Gastrocnemius medialis (tissue), 4 donors: ENCODE data around the gene ORAI2. TPM values are rescaled to one million over a fixed set of nuclear protein-coding genes. Genes with fewer than 3 reads are reported as not detected.

Source experiments
- ATAC-seq, 2 donors: fragments of 150-250 bp; one replicate each; pipeline ENCODE4 v1.9.1; 2016
- DNase-seq, 2 donors: peaks; one replicate each; pipeline ENCODE4 v3.0.0-alpha.2; 2019
- H3K27ac ChIP-seq, 4 donors: fragments of 200-600 bp; sonication (generic); 1 replicate in 1 of 4; 2 replicates in 3 of 4; pipeline ENCODE4 v1.5.1; 2016 to 2018; ENCODE audit warnings: mild to moderate bottlenecking in 2 of 4, moderate library complexity in 1 of 4
- H3K27me3 ChIP-seq, 3 donors: fragments of 200-600 bp; sonication (generic) in 2 of 3; 1 replicate in 1 of 3; 2 replicates in 2 of 3; pipeline versions ENCODE4 v1.5.1 to v1.6.0; 2016 to 2019; ENCODE audit warnings: mild to moderate bottlenecking in 1 of 3, moderate library complexity in 1 of 3
- H3K36me3 ChIP-seq, 2 donors: fragments of 200-600 bp; sonication (generic) in 1 of 2; one replicate each; pipeline ENCODE4 v1.5.1; 2017 to 2018
- H3K4me1 ChIP-seq, 2 donors: fragments of 200-600 bp; sonication (generic) in 1 of 2; one replicate each; pipeline ENCODE4 v1.5.1; 2016 to 2017; ENCODE audit warnings: mild to moderate bottlenecking in 2 of 2
- H3K4me3 ChIP-seq, 4 donors: fragments of 200-600 bp; sonication (generic) in 3 of 4; 1 replicate in 1 of 4; 2 replicates in 3 of 4; pipeline ENCODE4 v1.5.1; 2016 to 2019; ENCODE audit warnings: mild to moderate bottlenecking in 2 of 4
- H3K9me3 ChIP-seq, 3 donors: fragments of 200-600 bp; sonication (generic) in 2 of 3; 1 replicate in 1 of 3; 2 replicates in 2 of 3; pipeline ENCODE4 v1.5.1; 2016 to 2019
- POLR2A ChIP-seq, 2 donors: fragments of 450-650 bp; IDR thresholded peaks; one replicate each; pipeline ENCODE4 v1.6.1; 2017; ENCODE audit warnings: antibody characterized with exemption in 2 of 2, mild to moderate bottlenecking in 2 of 2, moderate library complexity in 2 of 2
- in situ Hi-C, 4 donors: fragments of 200-750 bp; cut with MboI; loops; one replicate each; pipeline versions ENCODE4 v1.15.0 to v1.8.0; 2017; ENCODE audit warnings: low sequenced_read_pairs in 4 of 4
- intact Hi-C: fragments of 100-400 bp; cut with DNase I; formaldehyde crosslinking; loops from one replicate; pipeline ENCODE4 v1.15.1; 2023; ENCODE audit warnings: low total_unique reads
- total RNA-seq, 4 donors: library from RNA; depleted of rRNA; stranded (reverse); fragments of >200 nt; gene quantifications; one replicate each; pipeline versions ENCODE4 v1.1.0 to v1.2.3, GENCODE V29; 2016
- TF ChIP-seq, protein P1 (sequence below), 5 experiments: fragments of 450-650 bp in 3 of 5; fragments of 200-600 bp in 2 of 5; sonication (generic) in 2 of 5; IDR thresholded peaks in 4 of 5; conservative IDR thresholded peaks in 1 of 5; 1 replicate in 4 of 5; 2 replicates in 1 of 5; pipeline ENCODE4 v1.5.1; 2016 to 2019; ENCODE audit warnings: antibody characterized with exemption in 5 of 5, mild to moderate bottlenecking in 3 of 5, moderate library complexity in 3 of 5

The ORAI2 gene
- total RNA-seq, 4 donors from 2014 or later: 1.8 to 4.1 (median 2.3) TPM

DNA sequence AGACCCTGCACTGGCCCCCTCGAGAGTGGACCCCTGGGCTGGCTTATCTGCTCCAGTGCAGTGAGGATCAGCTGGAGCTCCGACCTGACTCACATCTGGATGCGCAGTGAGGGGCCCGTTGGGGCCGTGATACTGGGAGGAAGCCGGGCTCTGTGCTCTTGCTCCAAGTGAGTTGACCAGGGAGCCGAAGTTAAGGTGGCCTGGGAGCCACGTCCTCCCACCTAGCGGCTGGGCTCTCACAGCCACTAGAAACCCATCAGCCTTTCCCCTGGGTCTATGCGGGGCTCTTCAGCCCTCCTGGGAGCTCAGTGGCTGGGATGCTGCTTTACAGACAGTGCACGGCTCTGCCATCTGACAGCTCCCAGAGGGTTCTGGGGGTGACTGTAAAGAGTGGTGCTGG, 22.2 kb downstream of the ORAI2 start:
- intact Hi-C loops: no loop called here
- in situ Hi-C loops: no loop called here
- Histone ChIP-seq H3K27ac (no peak overlapping the region), H3K36me3 (peaks cover 0 to 42% of the 10 kb centered on the region in 2 donors), H3K27me3 (no peaks in the 10 kb centered on the region), H3K4me3 (no peak overlapping the region), H3K9me3 (no peaks in the 10 kb centered on the region), H3K4me1 (no peaks in the 10 kb centered on the region)
- no peak for DNase-seq
- no peak for ATAC-seq
- TF ChIP-seq, protein P1, sequence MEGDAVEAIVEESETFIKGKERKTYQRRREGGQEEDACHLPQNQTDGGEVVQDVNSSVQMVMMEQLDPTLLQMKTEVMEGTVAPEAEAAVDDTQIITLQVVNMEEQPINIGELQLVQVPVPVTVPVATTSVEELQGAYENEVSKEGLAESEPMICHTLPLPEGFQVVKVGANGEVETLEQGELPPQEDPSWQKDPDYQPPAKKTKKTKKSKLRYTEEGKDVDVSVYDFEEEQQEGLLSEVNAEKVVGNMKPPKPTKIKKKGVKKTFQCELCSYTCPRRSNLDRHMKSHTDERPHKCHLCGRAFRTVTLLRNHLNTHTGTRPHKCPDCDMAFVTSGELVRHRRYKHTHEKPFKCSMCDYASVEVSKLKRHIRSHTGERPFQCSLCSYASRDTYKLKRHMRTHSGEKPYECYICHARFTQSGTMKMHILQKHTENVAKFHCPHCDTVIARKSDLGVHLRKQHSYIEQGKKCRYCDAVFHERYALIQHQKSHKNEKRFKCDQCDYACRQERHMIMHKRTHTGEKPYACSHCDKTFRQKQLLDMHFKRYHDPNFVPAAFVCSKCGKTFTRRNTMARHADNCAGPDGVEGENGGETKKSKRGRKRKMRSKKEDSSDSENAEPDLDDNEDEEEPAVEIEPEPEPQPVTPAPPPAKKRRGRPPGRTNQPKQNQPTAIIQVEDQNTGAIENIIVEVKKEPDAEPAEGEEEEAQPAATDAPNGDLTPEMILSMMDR (IDR thresholded peaks at IDR 0.05 in 4 of 5, conservative IDR thresholded peaks at IDR 0.05 in 1 of 5): no peak
- no peak for TF ChIP-seq POLR2A (IDR thresholded peaks at IDR 0.05)

DNA sequence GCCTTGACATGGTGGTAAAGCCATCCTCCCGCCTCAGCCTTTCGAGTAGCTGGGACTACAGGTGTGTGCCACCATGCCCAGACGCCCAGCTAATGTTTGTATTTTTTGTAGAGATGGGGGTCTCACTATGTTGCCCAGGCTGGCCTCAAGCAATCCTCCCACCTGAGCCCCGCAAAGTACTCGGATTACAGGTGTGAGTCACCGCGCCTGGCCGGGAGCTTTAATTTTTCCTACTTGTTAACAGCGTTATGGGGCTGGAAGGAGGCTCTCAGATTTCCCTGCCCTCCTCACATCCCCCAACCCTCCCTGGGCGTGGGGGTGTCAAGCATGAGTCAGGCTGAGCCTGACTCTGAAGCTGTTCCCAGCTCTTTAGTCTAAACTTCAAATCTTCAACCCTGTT, 23.0 kb downstream of the ORAI2 start:
- no peaks in the 10 kb centered on the region for H3K9me3 ChIP-seq
- in situ Hi-C loops: no loop called here
- intact Hi-C loops: no loop called here
- no peak overlapping the region for H3K4me3 ChIP-seq
- TF ChIP-seq, protein P1 (IDR thresholded peaks at IDR 0.05 in 4 of 5, conservative IDR thresholded peaks at IDR 0.05 in 1 of 5): no peak
- TF ChIP-seq POLR2A (IDR thresholded peaks at IDR 0.05): no peak
- H3K36me3 ChIP-seq: peaks cover 0 to 42% of the 10 kb centered on the region in 2 donors
- no peaks in the 10 kb centered on the region for H3K27me3 ChIP-seq
- DNase-seq: no peak
- no peak for ATAC-seq
- H3K4me1 ChIP-seq: no peaks in the 10 kb centered on the region
- no peak overlapping the region for H3K27ac ChIP-seq

DNA sequence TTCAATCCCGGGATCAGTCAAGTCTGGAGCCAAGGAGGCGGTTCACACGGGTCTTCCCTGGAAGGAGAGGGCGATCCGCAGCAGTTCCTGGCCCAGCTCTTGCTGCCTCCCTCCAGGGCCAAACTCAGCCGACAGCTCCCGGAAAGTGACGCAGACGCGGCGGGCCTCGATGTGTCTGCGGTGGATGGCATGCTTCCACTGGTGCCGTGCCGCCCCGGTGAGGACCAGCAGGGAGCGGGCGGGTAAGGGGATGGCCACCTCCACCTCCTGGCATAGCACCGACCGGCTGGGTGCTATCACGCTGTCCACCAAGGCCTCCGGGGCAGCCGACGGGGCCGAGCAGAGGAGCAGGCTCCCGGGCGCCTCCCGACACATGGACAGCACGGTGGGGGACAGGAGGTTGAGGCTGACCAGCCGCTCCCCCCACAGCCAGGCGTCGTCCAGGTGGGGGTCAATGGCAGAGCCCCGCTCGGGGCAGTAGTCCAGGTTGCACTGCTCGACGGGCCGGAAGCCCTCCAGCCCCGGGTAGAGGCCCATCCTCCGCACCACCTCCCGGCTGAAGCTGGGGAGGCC, 24.1 kb downstream of the ORAI2 start:
- TF ChIP-seq, protein P1 (IDR thresholded peaks at IDR 0.05 in 4 of 5, conservative IDR thresholded peaks at IDR 0.05 in 1 of 5): no peak
- no peak for TF ChIP-seq POLR2A (IDR thresholded peaks at IDR 0.05)
- peaks cover 0 to 42% of the 10 kb centered on the region in 2 donors for H3K36me3 ChIP-seq
- no peak overlapping the region for H3K4me3 ChIP-seq
- H3K4me1 ChIP-seq: no peaks in the 10 kb centered on the region
- no peaks in the 10 kb centered on the region for H3K27me3 ChIP-seq
- ATAC-seq (no peak), DNase-seq (no peak)
- intact Hi-C loops: no loop called here
- in situ Hi-C loops: no loop called here
- no peaks in the 10 kb centered on the region for H3K9me3 ChIP-seq
- no peak overlapping the region for H3K27ac ChIP-seq

DNA sequence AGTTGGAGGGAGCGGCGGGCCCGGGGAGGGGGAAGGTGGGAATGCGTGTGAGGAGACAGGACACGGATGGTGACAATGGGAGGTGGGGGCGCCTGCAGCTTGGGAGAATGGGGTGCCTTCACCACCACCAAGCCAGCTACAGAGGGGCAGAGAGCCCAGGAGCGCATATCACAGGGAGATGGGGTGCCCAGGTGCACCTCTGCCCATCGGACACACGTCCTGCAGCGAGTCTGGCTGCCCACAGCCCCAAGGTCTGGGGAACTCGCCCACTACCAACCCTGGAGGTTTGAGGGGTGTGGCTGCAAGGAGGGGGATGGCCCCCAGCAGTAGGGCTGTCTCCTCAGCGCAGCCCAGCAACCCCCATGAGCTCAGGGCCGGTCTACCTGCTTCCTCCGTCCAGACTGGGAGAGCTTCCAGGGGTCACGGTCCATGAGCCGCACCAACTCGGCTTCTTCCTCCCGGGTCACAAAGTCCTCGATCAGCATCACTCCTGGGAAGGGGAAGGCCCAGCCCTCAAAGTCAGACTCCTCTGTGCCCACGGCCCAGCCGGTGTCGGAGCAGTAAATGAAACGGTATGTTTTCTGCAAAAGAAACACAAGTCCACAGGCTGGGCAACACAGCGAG, 26.0 kb downstream of the ORAI2 start:
- peaks cover 0 to 42% of the 10 kb centered on the region in 2 donors for H3K36me3 ChIP-seq
- H3K4me3 ChIP-seq: no peak overlapping the region
- H3K9me3 ChIP-seq: no peaks in the 10 kb centered on the region
- no peaks in the 10 kb centered on the region for H3K27me3 ChIP-seq
- no peak for TF ChIP-seq POLR2A (IDR thresholded peaks at IDR 0.05)
- TF ChIP-seq, protein P1 (IDR thresholded peaks at IDR 0.05 in 4 of 5, conservative IDR thresholded peaks at IDR 0.05 in 1 of 5): no peak
- H3K4me1 ChIP-seq: peaks cover 10 to 16% of the 10 kb centered on the region in 2 donors
- no peak for ATAC-seq
- in situ Hi-C loops (no loop called here), intact Hi-C loops (no loop called here)
- H3K27ac ChIP-seq: no peak overlapping the region
- DNase-seq: no peak
